KOPT-K1 (cell line): ENCODE data around the gene ARHGAP28.
"Not testable (repeated sequence)": the region's sequence is repeated elsewhere in the genome, so short reads cannot be mapped to it uniquely, and the experiment has no call there.

Experiments used
- H3K27ac ChIP-seq: fragments of 200-600 bp; sonication (generic); 2 replicates; pipeline ENCODE4 v1.5.1; 2016; ENCODE audit warnings: antibody characterized with exemption, mild to moderate bottlenecking, low read depth, low read length; ENCODE audit not compliant: poor library complexity, severe bottlenecking
- H3K36me3 ChIP-seq: fragments of 200-600 bp; sonication (generic); 2 replicates; pipeline ENCODE4 v1.5.1; 2017; ENCODE audit warnings: antibody characterized with exemption, mild to moderate bottlenecking, low read length, moderate library complexity; ENCODE audit not compliant: insufficient read depth
- H3K9me3 ChIP-seq: fragments of 200-600 bp; sonication (generic); 2 replicates; pipeline ENCODE4 v1.5.1; 2017; ENCODE audit warnings: antibody characterized with exemption, low read length, mild to moderate bottlenecking; ENCODE audit not compliant: insufficient read depth, poor library complexity, severe bottlenecking

ARHGAP28 gene

GRCh38 chr18:6807515-6808257 lies 78.2 kb downstream of the ARHGAP28 start:
- H3K27ac ChIP-seq, result no peak overlapping the region
- H3K9me3 ChIP-seq, result no peaks in the 10 kb centered on the region
- H3K36me3 ChIP-seq, result no peaks in the 10 kb centered on the region

GRCh38 chr18:6810191-6810590 lies 80.7 kb downstream of the ARHGAP28 start:
- Histone ChIP-seq H3K9me3 (no peaks in the 10 kb centered on the region), H3K36me3 (no peaks in the 10 kb centered on the region), H3K27ac (no peak overlapping the region)

GRCh38 chr18:6811816-6812215 lies 82.3 kb downstream of the ARHGAP28 start:
- no peaks in the 10 kb centered on the region for H3K9me3 ChIP-seq

GRCh38 chr18:6814882-6815425 lies 85.4 kb downstream of the ARHGAP28 start:
- H3K36me3 ChIP-seq, result no peaks in the 10 kb centered on the region
- no peaks in the 10 kb centered on the region for H3K9me3 ChIP-seq
- H3K27ac ChIP-seq, result no peak overlapping the region

More at GRCh38 chr18:6811816-6812215, 82.3 kb downstream of the ARHGAP28 start:
- Histone ChIP-seq H3K27ac (no peak overlapping the region), H3K36me3 (no peaks in the 10 kb centered on the region)

DNA sequence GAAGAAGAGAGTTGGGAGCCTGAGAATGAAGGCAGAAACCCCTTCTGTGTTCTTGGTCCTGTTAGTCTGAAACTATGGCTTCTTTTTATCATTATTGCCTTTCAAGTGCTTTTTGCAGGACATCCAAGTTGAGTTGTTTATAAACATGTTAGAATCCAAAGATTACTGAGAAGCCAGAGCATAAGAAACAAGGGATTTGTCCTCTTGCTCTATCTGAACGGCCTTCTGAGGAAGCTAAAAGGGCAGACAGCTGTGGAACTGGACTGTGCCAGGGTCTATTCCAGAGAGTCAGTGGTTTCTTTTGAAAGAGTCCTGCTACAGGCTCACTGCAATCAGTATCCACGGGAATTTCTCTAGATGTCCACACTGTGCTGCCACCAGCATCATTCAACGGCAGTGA lies 86.6 kb downstream of the ARHGAP28 start:
- no peaks in the 10 kb centered on the region for H3K9me3 ChIP-seq
- H3K36me3 ChIP-seq, result no peaks in the 10 kb centered on the region
- no peak overlapping the region for H3K27ac ChIP-seq

- Histone ChIP-seq H3K36me3 (no peaks in the 10 kb centered on the region), H3K27ac (no peak overlapping the region), H3K9me3 (no peaks in the 10 kb centered on the region)
Measured at GRCh38 chr18:6819332-6819731, 89.8 kb downstream of the ARHGAP28 start.

DNA sequence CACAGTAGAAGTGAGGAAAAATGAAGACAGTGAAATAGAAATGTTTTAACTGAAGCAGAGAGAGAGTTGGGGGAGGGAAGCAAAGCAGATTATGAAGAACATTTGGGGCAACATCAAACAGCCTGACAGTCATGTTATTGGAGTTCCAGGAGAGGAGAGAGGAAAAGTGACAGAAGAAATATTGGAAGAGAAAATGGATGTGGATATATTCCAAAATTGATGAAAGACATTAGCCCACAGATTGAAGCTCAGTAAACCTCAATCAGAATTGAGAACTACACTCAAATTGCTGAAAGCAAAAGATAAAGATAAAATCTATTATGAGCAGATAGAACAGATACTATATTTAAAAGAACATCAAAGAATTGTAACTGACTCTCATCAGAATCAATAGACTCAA lies 90.8 kb downstream of the ARHGAP28 start:
- Histone ChIP-seq H3K9me3 (no peaks in the 10 kb centered on the region), H3K36me3 (no peaks in the 10 kb centered on the region), H3K27ac (no peak overlapping the region)

DNA sequence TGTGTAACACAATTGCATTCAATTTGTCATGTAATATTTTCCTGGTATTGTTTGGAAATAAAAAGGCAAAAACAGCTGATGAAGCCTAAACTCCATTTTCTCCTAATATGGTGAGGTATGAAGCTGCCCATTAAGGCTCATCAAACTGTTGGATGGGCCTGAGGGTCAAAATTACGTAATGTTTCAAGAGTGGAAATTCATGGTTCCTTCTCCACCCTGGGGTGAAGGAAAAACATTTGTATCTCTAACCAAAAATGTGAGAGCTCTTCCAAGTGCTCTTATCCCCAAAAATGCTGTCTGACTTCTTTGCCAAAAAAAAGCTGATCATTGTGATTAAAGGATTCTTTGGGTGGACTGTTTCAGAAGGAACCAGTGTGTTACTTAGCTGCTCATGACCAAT lies 91.8 kb downstream of the ARHGAP28 start:
- Histone ChIP-seq H3K27ac (no peak overlapping the region), H3K9me3 (no peaks in the 10 kb centered on the region), H3K36me3 (no peaks in the 10 kb centered on the region)

GRCh38 chr18:6827161-6827560 lies 97.6 kb downstream of the ARHGAP28 start:
- H3K9me3 ChIP-seq, H3K27ac ChIP-seq, H3K36me3 ChIP-seq: not testable (repeated sequence)

- H3K27ac ChIP-seq, H3K9me3 ChIP-seq, H3K36me3 ChIP-seq: not testable (repeated sequence)
Measured at GRCh38 chr18:6827566-6827965, 98.0 kb downstream of the ARHGAP28 start.

- Histone ChIP-seq H3K9me3 (no peaks in the 10 kb centered on the region), H3K27ac (no peak overlapping the region), H3K36me3 (no peaks in the 10 kb centered on the region)
Measured at GRCh38 chr18:6830916-6831315, 101.4 kb downstream of the ARHGAP28 start.

- Histone ChIP-seq H3K9me3 (no peaks in the 10 kb centered on the region), H3K27ac (no peak overlapping the region)
Measured at GRCh38 chr18:6835345-6835744, 105.8 kb downstream of the ARHGAP28 start.

GRCh38 chr18:6836331-6836730 lies 106.8 kb downstream of the ARHGAP28 start:
- no peaks in the 10 kb centered on the region for H3K36me3 ChIP-seq
- no peaks in the 10 kb centered on the region for H3K9me3 ChIP-seq
- H3K27ac ChIP-seq, result no peak overlapping the region

More at GRCh38 chr18:6835345-6835744, 105.8 kb downstream of the ARHGAP28 start:
- H3K36me3 ChIP-seq, result no peaks in the 10 kb centered on the region

GRCh38 chr18:6837904-6838303 lies 108.4 kb downstream of the ARHGAP28 start:
- no peaks in the 10 kb centered on the region for H3K36me3 ChIP-seq
- H3K9me3 ChIP-seq, result no peaks in the 10 kb centered on the region
- no peak overlapping the region for H3K27ac ChIP-seq

DNA sequence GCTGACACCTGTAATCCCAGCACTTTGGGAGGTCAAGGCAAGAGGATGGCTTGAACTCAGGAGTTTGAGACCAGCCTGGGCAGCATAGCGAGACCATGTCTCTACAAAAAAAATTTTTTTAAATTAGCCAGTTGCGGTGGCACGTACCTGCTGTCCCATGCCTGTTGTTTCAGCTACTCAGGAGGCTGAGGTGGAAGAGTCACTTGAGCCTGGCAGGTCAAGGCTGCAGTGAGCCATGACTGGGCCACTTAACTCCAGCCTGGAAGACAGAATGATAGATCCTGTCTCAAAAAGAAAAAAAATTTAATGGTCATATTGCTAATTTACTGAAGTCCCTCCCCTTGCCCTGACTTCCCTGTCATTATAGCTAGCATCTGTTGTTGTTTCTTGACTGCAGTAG lies 112.6 kb downstream of the ARHGAP28 start:
- H3K36me3 ChIP-seq, result no peaks in the 10 kb centered on the region
- H3K27ac ChIP-seq, result no peak overlapping the region
- no peaks in the 10 kb centered on the region for H3K9me3 ChIP-seq

- no peak overlapping the region for H3K27ac ChIP-seq
- no peaks in the 10 kb centered on the region for H3K36me3 ChIP-seq
- H3K9me3 ChIP-seq, result no peaks in the 10 kb centered on the region
Measured at GRCh38 chr18:6843308-6843707, 113.8 kb downstream of the ARHGAP28 start.
